Measurements from ENCODE around the gene TTBK2. TPM values are rescaled to one million over a fixed set of nuclear protein-coding genes. Genes with fewer than 3 reads are reported as not detected.

TTBK2 gene
- total RNA-seq, 1 donor from 2014 or later: 19.8 TPM

DNA sequence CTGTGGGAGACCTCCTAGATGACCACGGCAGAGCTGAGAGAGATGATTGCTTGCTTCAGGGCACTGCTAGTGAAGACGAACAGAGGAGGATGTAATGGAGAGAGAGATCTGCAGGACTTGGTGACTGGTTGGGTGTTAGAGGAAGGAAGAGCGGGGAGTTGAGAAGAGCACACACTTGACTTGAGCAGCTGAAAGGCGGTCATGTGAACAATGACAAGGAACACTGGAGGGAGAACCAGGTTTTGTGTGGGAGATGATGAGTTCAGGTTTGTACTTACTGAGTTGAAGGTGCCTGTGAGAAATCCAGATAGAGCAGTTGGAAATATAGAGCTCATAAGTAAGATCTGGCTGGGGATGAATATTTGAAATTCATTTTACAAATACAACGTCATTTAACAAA, 224.0 kb downstream of the TTBK2 start:
- no peak for ATAC-seq (ENCODE audit: low read depth)
- no peaks in the 10 kb centered on the region for H3K27me3 Mint-ChIP-seq

GRCh38 chr15:42695527-42696071, 225.0 kb downstream of the TTBK2 start:
- no peaks in the 10 kb centered on the region for H3K9me3 Mint-ChIP-seq
- no peak for ATAC-seq (ENCODE audit: low read depth)
- intact Hi-C loops (cut with micrococcal nuclease): no loop called here
- H3K4me3 Mint-ChIP-seq: no peak overlapping the region
- no peak for DNase-seq
- H3K27me3 Mint-ChIP-seq: no peaks in the 10 kb centered on the region
- ChIA-PET CTCF (no interaction called here), POLR2A (no interaction called here)
- TF ChIP-seq, protein P1, sequence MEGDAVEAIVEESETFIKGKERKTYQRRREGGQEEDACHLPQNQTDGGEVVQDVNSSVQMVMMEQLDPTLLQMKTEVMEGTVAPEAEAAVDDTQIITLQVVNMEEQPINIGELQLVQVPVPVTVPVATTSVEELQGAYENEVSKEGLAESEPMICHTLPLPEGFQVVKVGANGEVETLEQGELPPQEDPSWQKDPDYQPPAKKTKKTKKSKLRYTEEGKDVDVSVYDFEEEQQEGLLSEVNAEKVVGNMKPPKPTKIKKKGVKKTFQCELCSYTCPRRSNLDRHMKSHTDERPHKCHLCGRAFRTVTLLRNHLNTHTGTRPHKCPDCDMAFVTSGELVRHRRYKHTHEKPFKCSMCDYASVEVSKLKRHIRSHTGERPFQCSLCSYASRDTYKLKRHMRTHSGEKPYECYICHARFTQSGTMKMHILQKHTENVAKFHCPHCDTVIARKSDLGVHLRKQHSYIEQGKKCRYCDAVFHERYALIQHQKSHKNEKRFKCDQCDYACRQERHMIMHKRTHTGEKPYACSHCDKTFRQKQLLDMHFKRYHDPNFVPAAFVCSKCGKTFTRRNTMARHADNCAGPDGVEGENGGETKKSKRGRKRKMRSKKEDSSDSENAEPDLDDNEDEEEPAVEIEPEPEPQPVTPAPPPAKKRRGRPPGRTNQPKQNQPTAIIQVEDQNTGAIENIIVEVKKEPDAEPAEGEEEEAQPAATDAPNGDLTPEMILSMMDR (IDR thresholded peaks at IDR 0.05): no peak
- no peaks in the 10 kb centered on the region for H3K4me1 Mint-ChIP-seq
- H3K36me3 Mint-ChIP-seq (ENCODE audit: low read depth): peaks cover 4% of the 10 kb centered on the region
- no peak overlapping the region for H3K27ac Mint-ChIP-seq

More for the DNA sequence above, 224.0 kb downstream of the TTBK2 start:
- intact Hi-C loops (cut with micrococcal nuclease): no loop called here
- TF ChIP-seq, protein P1 (IDR thresholded peaks at IDR 0.05): no peak
- no peaks in the 10 kb centered on the region for H3K4me1 Mint-ChIP-seq
- no peak overlapping the region for H3K27ac Mint-ChIP-seq
- peaks cover 8% of the 10 kb centered on the region for H3K36me3 Mint-ChIP-seq (ENCODE audit: low read depth)
- DNase-seq: no peak
- no peaks in the 10 kb centered on the region for H3K9me3 Mint-ChIP-seq
- ChIA-PET CTCF (no interaction called here), POLR2A (no interaction called here)
- no peak overlapping the region for H3K4me3 Mint-ChIP-seq

GRCh38 chr15:42694398-42694797, 226.2 kb downstream of the TTBK2 start:
- POLR2A ChIA-PET: no interaction called here
- H3K4me1 Mint-ChIP-seq: no peaks in the 10 kb centered on the region
- CTCF ChIA-PET: no interaction called here
- H3K36me3 Mint-ChIP-seq (ENCODE audit: low read depth): peaks cover 4% of the 10 kb centered on the region
- no peak overlapping the region for H3K27ac Mint-ChIP-seq
- ATAC-seq (ENCODE audit: low read depth): no peak
- no peak overlapping the region for H3K4me3 Mint-ChIP-seq
- no peaks in the 10 kb centered on the region for H3K9me3 Mint-ChIP-seq
- DNase-seq: no peak
- intact Hi-C loops (cut with micrococcal nuclease): no loop called here
- H3K27me3 Mint-ChIP-seq: no peaks in the 10 kb centered on the region
- TF ChIP-seq, protein P1 (IDR thresholded peaks at IDR 0.05): no peak

DNA sequence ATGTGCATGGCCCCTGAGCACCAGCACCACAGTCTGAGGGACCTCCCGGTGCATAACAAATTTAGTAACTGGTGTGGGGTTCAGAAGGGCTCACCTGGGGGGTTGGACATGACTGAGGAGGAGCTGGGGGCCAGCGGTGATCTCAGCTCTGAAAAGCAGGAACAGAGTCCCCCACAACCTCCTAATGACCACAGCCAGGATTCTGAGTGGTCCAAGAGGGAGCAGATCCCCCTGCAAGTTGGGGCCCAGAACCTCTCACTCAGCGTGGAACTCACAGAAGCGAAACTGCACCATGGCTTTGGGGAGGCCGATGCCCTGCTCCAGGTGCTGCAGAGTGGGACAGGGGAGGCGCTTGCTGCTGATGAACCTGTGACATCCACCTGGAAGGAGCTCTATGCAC, 226.6 kb downstream of the TTBK2 start:
- Mint-ChIP-seq H3K27ac (no peak overlapping the region), H3K4me3 (no peak overlapping the region), H3K4me1 (no peaks in the 10 kb centered on the region), H3K36me3 (ENCODE audit: low read depth) (peaks cover 2% of the 10 kb centered on the region), H3K9me3 (no peaks in the 10 kb centered on the region), H3K27me3 (no peaks in the 10 kb centered on the region)
- ChIA-PET CTCF (no interaction called here), POLR2A (no interaction called here)
- DNase-seq (no peak), ATAC-seq (ENCODE audit: low read depth) (no peak)
- intact Hi-C loops (cut with micrococcal nuclease): no loop called here
- TF ChIP-seq, protein P1 (IDR thresholded peaks at IDR 0.05): no peak

GRCh38 chr15:42693496-42693895, 227.1 kb downstream of the TTBK2 start:
- H3K27ac Mint-ChIP-seq: no peak overlapping the region
- H3K36me3 Mint-ChIP-seq (ENCODE audit: low read depth): peaks cover 2% of the 10 kb centered on the region
- DNase-seq (no peak), ATAC-seq (ENCODE audit: low read depth) (no peak)
- ChIA-PET CTCF (no interaction called here), POLR2A (no interaction called here)
- TF ChIP-seq, protein P1 (IDR thresholded peaks at IDR 0.05): no peak
- H3K4me3 Mint-ChIP-seq: no peak overlapping the region
- no peaks in the 10 kb centered on the region for H3K9me3 Mint-ChIP-seq
- intact Hi-C loops (cut with micrococcal nuclease): no loop called here
- no peaks in the 10 kb centered on the region for H3K27me3 Mint-ChIP-seq
- H3K4me1 Mint-ChIP-seq: no peaks in the 10 kb centered on the region
